BE2C (cell line): ENCODE results near the gene ADRM1.

Source experiments
- DNase-seq: peaks from one replicate; pipeline ENCODE4 v3.0.0-alpha.2; 2020
- H3K27me3 ChIP-seq: fragments of 250-450 bp; sonication (Bioruptor Pico); 2 replicates; pipeline ENCODE4 v1.5.1; 2020; ENCODE audit warnings: mild to moderate bottlenecking
- H3K36me3 ChIP-seq: fragments of 250-450 bp; sonication (Bioruptor Pico); 2 replicates; pipeline ENCODE4 v1.5.1; 2020; ENCODE audit warnings: mild to moderate bottlenecking
- H3K4me1 ChIP-seq: fragments of 250-450 bp; sonication (Bioruptor Pico); 2 replicates; pipeline ENCODE4 v1.5.1; 2020
- H3K4me3 ChIP-seq: 2 replicates; pipeline ENCODE4 v1.5.1; 2011; ENCODE audit warnings: low read depth, low read length
- H3K9me3 ChIP-seq: fragments of 250-450 bp; sonication (Bioruptor Pico); 2 replicates; pipeline ENCODE4 v1.5.1; 2020
- CTCF ChIP-seq: IDR thresholded peaks from 2 replicates; pipeline ENCODE4 v1.5.1; 2012; ENCODE audit warnings: mild to moderate bottlenecking, low read depth, low read length

Gene ADRM1

GRCh38 chr20:62351469-62352401 lies 48.9 kb downstream of the ADRM1 start:
- H3K4me1 ChIP-seq, result peaks cover 35% of the 10 kb centered on the region
- no peaks in the 10 kb centered on the region for H3K9me3 ChIP-seq
- DNase-seq, result no peak
- H3K4me3 ChIP-seq, result no peak overlapping the region
- H3K27me3 ChIP-seq, result no peaks in the 10 kb centered on the region
- no peaks in the 10 kb centered on the region for H3K36me3 ChIP-seq
- TF ChIP-seq CTCF, result no peak

GRCh38 chr20:62352402-62353288 lies 49.8 kb downstream of the ADRM1 start:
- peaks cover 44% of the 10 kb centered on the region for H3K4me1 ChIP-seq
- no peaks in the 10 kb centered on the region for H3K36me3 ChIP-seq
- no peaks in the 10 kb centered on the region for H3K9me3 ChIP-seq
- peak; percentile 84 for DNase-seq
- TF ChIP-seq CTCF, result peak; percentile 35; the same call in 1 of the 2 replicates
- no peaks in the 10 kb centered on the region for H3K27me3 ChIP-seq
- no peak overlapping the region for H3K4me3 ChIP-seq

- no peaks in the 10 kb centered on the region for H3K36me3 ChIP-seq
- no peak overlapping the region for H3K4me3 ChIP-seq
- H3K4me1 ChIP-seq, result peaks cover 50% of the 10 kb centered on the region
- H3K9me3 ChIP-seq, result no peaks in the 10 kb centered on the region
- DNase-seq, result no peak
- no peak for TF ChIP-seq CTCF
- H3K27me3 ChIP-seq, result no peaks in the 10 kb centered on the region
Measured at GRCh38 chr20:62353289-62354030, 50.7 kb downstream of the ADRM1 start.

- H3K9me3 ChIP-seq, result no peaks in the 10 kb centered on the region
- no peaks in the 10 kb centered on the region for H3K27me3 ChIP-seq
- no peaks in the 10 kb centered on the region for H3K36me3 ChIP-seq
- no peak for DNase-seq
- H3K4me3 ChIP-seq, result no peak overlapping the region
- no peak for TF ChIP-seq CTCF
- H3K4me1 ChIP-seq, result peaks cover 50% of the 10 kb centered on the region
Measured at GRCh38 chr20:62354031-62354808, 51.4 kb downstream of the ADRM1 start.

- Histone ChIP-seq H3K36me3 (no peaks in the 10 kb centered on the region), H3K27me3 (no peaks in the 10 kb centered on the region), H3K9me3 (no peaks in the 10 kb centered on the region), H3K4me1 (peaks cover 50% of the 10 kb centered on the region), H3K4me3 (no peak overlapping the region)
- TF ChIP-seq CTCF, result no peak
- DNase-seq, result no peak
Measured at GRCh38 chr20:62354811-62355341, 52.1 kb downstream of the ADRM1 start.
